Vagina (tissue), 2 donors: Measurements from ENCODE around the gene EBF4. TPM values are rescaled to one million over a fixed set of nuclear protein-coding genes. Genes with fewer than 3 reads are reported as not detected.

Experiments
- DNase-seq, 2 donors: peaks; one replicate each; pipeline ENCODE4 v3.0.0-alpha.2; 2017; ENCODE audit errors: extremely low spot score in 2 of 2
- H3K27ac ChIP-seq: fragments of 200-600 bp; sonication (generic); one replicate; pipeline ENCODE4 v1.5.1; 2019
- H3K27me3 ChIP-seq: fragments of 200-600 bp; sonication (generic); one replicate; pipeline ENCODE4 v1.5.1; 2019
- H3K36me3 ChIP-seq, 2 donors: fragments of 200-600 bp; sonication (generic); one replicate each; pipeline ENCODE4 v1.5.1; 2017 to 2019
- H3K4me1 ChIP-seq: fragments of 200-600 bp; sonication (generic); one replicate; pipeline ENCODE4 v1.5.1; 2019
- H3K4me3 ChIP-seq, 2 donors: fragments of 200-600 bp; sonication (generic); 1 replicate in 1 of 2; 2 replicates in 1 of 2; pipeline ENCODE4 v1.5.1; 2016 to 2019
- H3K9me3 ChIP-seq: fragments of 200-600 bp; sonication (generic); one replicate; pipeline ENCODE4 v1.5.1; 2019
- POLR2A ChIP-seq, 2 donors: fragments of 450-650 bp; IDR thresholded peaks; one replicate each; pipeline ENCODE4 v1.6.1; 2017; ENCODE audit warnings: antibody characterized with exemption in 2 of 2, mild to moderate bottlenecking in 2 of 2, moderate library complexity in 2 of 2
- POLR2AphosphoS5 ChIP-seq, 2 donors: sonication (generic); formaldehyde crosslinking; IDR thresholded peaks; one replicate each; pipeline ENCODE4 v1.9.0; 2017; ENCODE audit warnings: antibody characterized with exemption in 2 of 2, mild to moderate bottlenecking in 2 of 2, low read depth in 1 of 2; ENCODE audit not compliant: insufficient read depth in 1 of 2
- intact Hi-C: fragments of 100-400 bp; cut with DNase I; formaldehyde crosslinking; loops from one replicate; pipeline ENCODE4 v1.15.1; 2023
- total RNA-seq: library from RNA; depleted of rRNA; stranded (reverse); fragments of >200 nt; gene quantifications from one replicate; pipeline ENCODE4 v1.2.3, GENCODE V29; 2016
- TF ChIP-seq, protein P1 (sequence below), 3 experiments: fragments of 450-650 bp in 2 of 3; fragments of 200-600 bp in 1 of 3; sonication (generic) in 1 of 3; IDR thresholded peaks; one replicate each; pipeline ENCODE4 v1.5.1; 2017 to 2019; ENCODE audit warnings: antibody characterized with exemption in 3 of 3, mild to moderate bottlenecking in 2 of 3, moderate library complexity in 2 of 3

Gene EBF4
- total RNA-seq, 1 donor from 2014 or later, result 23.1 TPM

GRCh38 chr20:2656471-2657117 is 36.0 kb upstream of the EBF4 start:
- TF ChIP-seq POLR2A (IDR thresholded peaks at IDR 0.05), result no peak
- no peak for TF ChIP-seq POLR2AphosphoS5 (IDR thresholded peaks at IDR 0.05; ENCODE audit: insufficient read depth in 1 of 2, low read depth in 1 of 2)
- TF ChIP-seq, protein P1, sequence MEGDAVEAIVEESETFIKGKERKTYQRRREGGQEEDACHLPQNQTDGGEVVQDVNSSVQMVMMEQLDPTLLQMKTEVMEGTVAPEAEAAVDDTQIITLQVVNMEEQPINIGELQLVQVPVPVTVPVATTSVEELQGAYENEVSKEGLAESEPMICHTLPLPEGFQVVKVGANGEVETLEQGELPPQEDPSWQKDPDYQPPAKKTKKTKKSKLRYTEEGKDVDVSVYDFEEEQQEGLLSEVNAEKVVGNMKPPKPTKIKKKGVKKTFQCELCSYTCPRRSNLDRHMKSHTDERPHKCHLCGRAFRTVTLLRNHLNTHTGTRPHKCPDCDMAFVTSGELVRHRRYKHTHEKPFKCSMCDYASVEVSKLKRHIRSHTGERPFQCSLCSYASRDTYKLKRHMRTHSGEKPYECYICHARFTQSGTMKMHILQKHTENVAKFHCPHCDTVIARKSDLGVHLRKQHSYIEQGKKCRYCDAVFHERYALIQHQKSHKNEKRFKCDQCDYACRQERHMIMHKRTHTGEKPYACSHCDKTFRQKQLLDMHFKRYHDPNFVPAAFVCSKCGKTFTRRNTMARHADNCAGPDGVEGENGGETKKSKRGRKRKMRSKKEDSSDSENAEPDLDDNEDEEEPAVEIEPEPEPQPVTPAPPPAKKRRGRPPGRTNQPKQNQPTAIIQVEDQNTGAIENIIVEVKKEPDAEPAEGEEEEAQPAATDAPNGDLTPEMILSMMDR (IDR thresholded peaks at IDR 0.05), result no peak
- Histone ChIP-seq H3K36me3 (peaks cover 7 to 71% of the 10 kb centered on the region in 2 donors), H3K27me3 (no peaks in the 10 kb centered on the region), H3K4me1 (peaks cover 21% of the 10 kb centered on the region), H3K27ac (no peak overlapping the region), H3K9me3 (no peaks in the 10 kb centered on the region), H3K4me3 (no peak overlapping the region)
- DNase-seq, result no peak
- intact Hi-C loops, result loop anchor here (10.0 kb wide), 1 partner anchor 122 kb away; the partner anchor contains the start of gene TMC2

DNA sequence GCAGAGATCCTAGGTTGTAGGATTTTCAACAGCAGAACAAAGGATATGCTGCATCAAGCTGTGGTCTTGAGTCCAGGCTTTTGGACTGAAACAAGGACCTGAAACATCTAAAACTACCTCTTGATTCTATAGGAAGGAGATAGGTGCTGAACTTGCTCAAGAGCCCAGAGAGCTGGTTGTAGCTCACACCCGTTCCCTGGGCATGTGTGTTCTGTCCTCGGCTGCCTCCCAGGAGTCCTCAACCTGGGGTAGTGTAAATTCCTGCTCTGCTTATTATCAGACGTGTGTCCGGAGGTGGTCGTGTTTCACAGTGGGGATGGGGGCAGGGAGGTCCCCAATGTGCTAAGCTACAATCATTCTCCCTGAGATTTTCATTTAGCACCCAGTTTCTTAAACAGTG is 35.3 kb upstream of the EBF4 start:
- Histone ChIP-seq H3K36me3 (peaks cover 7 to 77% of the 10 kb centered on the region in 2 donors), H3K27ac (no peak overlapping the region), H3K4me1 (peaks cover 20% of the 10 kb centered on the region), H3K27me3 (no peaks in the 10 kb centered on the region), H3K9me3 (no peaks in the 10 kb centered on the region), H3K4me3 (no peak overlapping the region)
- DNase-seq, result no peak
- intact Hi-C loops, result loop anchor here (10.0 kb wide), 1 partner anchor 122 kb away; the partner anchor contains the start of gene TMC2
- no peak for TF ChIP-seq POLR2A (IDR thresholded peaks at IDR 0.05)
- no peak for TF ChIP-seq POLR2AphosphoS5 (IDR thresholded peaks at IDR 0.05; ENCODE audit: insufficient read depth in 1 of 2, low read depth in 1 of 2)
- TF ChIP-seq, protein P1 (IDR thresholded peaks at IDR 0.05), result no peak

DNA sequence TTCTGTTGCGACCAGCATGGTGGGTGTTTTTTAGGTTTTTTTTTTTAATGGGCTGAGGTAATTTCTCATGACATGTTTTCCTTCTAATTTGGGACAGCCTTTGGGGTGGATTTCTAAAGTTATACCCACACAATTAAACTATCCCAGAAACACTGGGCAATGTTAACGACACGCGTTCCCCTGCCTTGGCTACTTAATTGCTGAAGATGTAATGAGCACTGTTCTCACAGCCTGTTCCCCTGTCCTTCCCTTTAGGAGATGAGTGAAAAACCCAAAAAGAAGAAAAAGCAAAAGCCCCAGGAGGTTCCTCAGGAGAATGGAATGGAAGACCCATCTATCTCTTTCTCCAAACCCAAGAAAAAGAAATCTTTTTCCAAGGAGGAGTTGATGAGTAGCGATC is 34.9 kb upstream of the EBF4 start:
- H3K36me3 ChIP-seq, result peaks cover 7 to 81% of the 10 kb centered on the region in 2 donors
- intact Hi-C loops, result loop anchor here (10.0 kb wide), 1 partner anchor 123 kb away; the partner anchor contains the start of gene TMC2
- no peaks in the 10 kb centered on the region for H3K9me3 ChIP-seq
- no peaks in the 10 kb centered on the region for H3K27me3 ChIP-seq
- no peak overlapping the region for H3K4me3 ChIP-seq
- no peak for TF ChIP-seq POLR2A (IDR thresholded peaks at IDR 0.05)
- no peak for TF ChIP-seq POLR2AphosphoS5 (IDR thresholded peaks at IDR 0.05; ENCODE audit: insufficient read depth in 1 of 2, low read depth in 1 of 2)
- TF ChIP-seq, protein P1 (IDR thresholded peaks at IDR 0.05), result no peak
- no peak for DNase-seq
- no peak overlapping the region for H3K27ac ChIP-seq
- peaks cover 21% of the 10 kb centered on the region for H3K4me1 ChIP-seq

DNA sequence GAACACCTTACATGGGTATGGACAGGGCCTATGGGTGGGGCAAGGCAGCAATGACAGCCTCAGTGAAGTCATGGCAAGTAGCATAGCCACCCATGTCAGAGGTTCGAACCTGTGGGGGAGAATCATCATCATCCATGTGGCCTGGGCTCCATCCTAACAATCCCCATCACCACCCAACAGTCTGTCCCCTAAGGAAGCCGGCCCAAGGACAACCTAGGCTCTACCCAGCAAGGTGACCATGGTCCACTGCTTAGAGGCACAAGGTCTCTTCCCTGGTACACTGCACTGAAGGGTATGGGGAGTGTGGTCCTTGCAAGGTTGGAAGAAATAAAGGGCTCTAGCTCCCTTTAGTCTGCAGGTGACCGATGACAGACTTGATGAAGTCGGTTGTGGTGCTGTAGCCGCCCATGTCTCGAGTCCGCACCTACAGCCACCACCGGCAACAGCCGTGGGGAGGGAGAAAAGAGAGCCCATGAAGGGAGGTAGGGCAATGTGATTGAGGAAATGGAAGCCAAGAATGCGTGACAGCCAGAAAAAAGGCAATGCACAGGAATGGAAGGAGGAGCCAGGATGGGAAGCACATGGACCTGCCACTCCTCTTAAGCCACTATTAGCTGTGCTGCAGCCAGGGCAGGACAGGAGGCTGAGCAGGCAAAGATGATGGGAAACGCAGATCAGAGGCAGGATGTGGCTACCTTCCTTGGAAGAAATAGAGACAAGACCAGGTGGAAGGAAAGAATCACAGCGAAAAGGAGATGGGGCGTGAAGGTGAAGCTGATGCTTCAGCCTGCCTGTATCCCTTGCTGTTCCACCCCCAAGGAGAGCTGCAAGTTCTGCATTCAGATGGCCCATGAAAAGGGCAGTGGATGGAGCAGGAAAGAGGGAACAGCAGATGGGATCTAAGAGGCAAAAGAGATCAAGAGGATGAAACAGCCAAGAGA is 33.9 kb upstream of the EBF4 start:
- TF ChIP-seq, protein P1 (IDR thresholded peaks at IDR 0.05), result no peak
- TF ChIP-seq POLR2A (IDR thresholded peaks at IDR 0.05), result no peak
- TF ChIP-seq POLR2AphosphoS5 (IDR thresholded peaks at IDR 0.05; ENCODE audit: insufficient read depth in 1 of 2, low read depth in 1 of 2), result no peak
- Histone ChIP-seq H3K4me1 (peaks cover 25% of the 10 kb centered on the region), H3K27ac (no peak overlapping the region), H3K27me3 (no peaks in the 10 kb centered on the region), H3K36me3 (peaks cover 7 to 82% of the 10 kb centered on the region in 2 donors), H3K4me3 (no peak overlapping the region), H3K9me3 (no peaks in the 10 kb centered on the region)
- intact Hi-C loops, result loop anchor here (10.0 kb wide), 1 partner anchor 124 kb away; the partner anchor contains the start of gene TMC2
- DNase-seq, result no peak
